H9 (cell line): Measurements from ENCODE around the gene HS6ST3. TPM values are rescaled to one million over a fixed set of nuclear protein-coding genes. Genes with fewer than 3 reads are reported as not detected.

Experiments
- DNase-seq: peaks from one replicate; pipeline ENCODE4 v3.0.0-alpha.2; 2017
- H2AFZ ChIP-seq: one replicate; pipeline ENCODE4 v1.6.1; 2013; ENCODE audit warnings: mild to moderate bottlenecking, low read length, control low read depth, moderate library complexity
- H2AK5ac ChIP-seq: 2 replicates; pipeline ENCODE4 v1.6.1; 2013; ENCODE audit warnings: low read length, control low read depth, mixed read lengths; ENCODE audit not compliant: insufficient read length
- H2BK120ac ChIP-seq: one replicate; pipeline ENCODE4 v1.6.1; 2013; ENCODE audit warnings: low read depth, mild to moderate bottlenecking, low read length, control low read depth, inconsistent platforms; ENCODE audit not compliant: poor library complexity, severe bottlenecking
- H2BK12ac ChIP-seq: 2 replicates; pipeline ENCODE4 v1.6.1; 2013; ENCODE audit warnings: low read length, control low read depth, mixed read lengths, low read depth; ENCODE audit not compliant: insufficient read length
- H2BK15ac ChIP-seq: 2 replicates; pipeline ENCODE4 v1.6.1; 2013; ENCODE audit warnings: low read depth, low read length, control low read depth
- H2BK20ac ChIP-seq: one replicate; pipeline ENCODE4 v1.6.1; 2013; ENCODE audit warnings: low read depth, mild to moderate bottlenecking, low read length, control low read depth, inconsistent platforms; ENCODE audit not compliant: poor library complexity, severe bottlenecking
- H2BK5ac ChIP-seq: 2 replicates; pipeline ENCODE4 v1.6.1; 2013; ENCODE audit warnings: low read length, control low read depth, mixed read lengths; ENCODE audit not compliant: insufficient read length
- H3K14ac ChIP-seq: 2 replicates; pipeline ENCODE4 v1.6.1; 2013; ENCODE audit warnings: low read length, control low read depth; ENCODE audit not compliant: insufficient read depth
- H3K18ac ChIP-seq: 2 replicates; pipeline ENCODE4 v1.6.1; 2013; ENCODE audit warnings: low read depth, mild to moderate bottlenecking, mixed read lengths, low read length, control low read depth; ENCODE audit not compliant: insufficient read length
- H3K23ac ChIP-seq: 2 replicates; pipeline ENCODE4 v1.6.1; 2013; ENCODE audit warnings: low read length, control low read depth, mixed read lengths, low read depth; ENCODE audit not compliant: insufficient read length
- H3K23me2 ChIP-seq: 2 replicates; pipeline ENCODE4 v1.6.1; 2013; ENCODE audit warnings: low read depth, mild to moderate bottlenecking, mixed read lengths, low read length, control low read depth; ENCODE audit not compliant: insufficient read length, poor library complexity, severe bottlenecking
- H3K27ac ChIP-seq: 2 replicates; pipeline ENCODE4 v1.5.1; 2013; ENCODE audit warnings: low read length, control low read depth, mixed read lengths, low read depth; ENCODE audit not compliant: insufficient read length
- H3K27me3 ChIP-seq: 2 replicates; pipeline ENCODE4 v1.6.1; 2013; ENCODE audit warnings: low read length, control low read depth, inconsistent platforms; ENCODE audit not compliant: insufficient read depth
- H3K4ac ChIP-seq: 2 replicates; pipeline ENCODE4 v1.6.1; 2013; ENCODE audit warnings: low read depth, mild to moderate bottlenecking, control low read depth, inconsistent platforms, low read length, moderate library complexity
- H3K4me1 ChIP-seq: 2 replicates; pipeline ENCODE4 v1.6.1; 2013; ENCODE audit warnings: low read length, control low read depth, inconsistent platforms; ENCODE audit not compliant: insufficient read depth
- H3K4me2 ChIP-seq: 2 replicates; pipeline ENCODE4 v1.6.1; 2013; ENCODE audit warnings: low read length, control low read depth, mixed read lengths; ENCODE audit not compliant: insufficient read length, insufficient read depth
- H3K56ac ChIP-seq: 2 replicates; pipeline ENCODE4 v1.6.1; 2013; ENCODE audit warnings: low read depth, mild to moderate bottlenecking, mixed read lengths, low read length, control low read depth; ENCODE audit not compliant: insufficient read length
- H3K79me1 ChIP-seq: 2 replicates; pipeline ENCODE4 v1.6.1; 2013; ENCODE audit warnings: low read depth, mild to moderate bottlenecking, moderate library complexity, low read length, control low read depth, inconsistent platforms; ENCODE audit not compliant: insufficient read depth, poor library complexity, severe bottlenecking
- H3K79me2 ChIP-seq: 2 replicates; pipeline ENCODE4 v1.6.1; 2013; ENCODE audit warnings: low read length, control low read depth, inconsistent platforms; ENCODE audit not compliant: insufficient read depth
- H3K9ac ChIP-seq: 2 replicates; pipeline ENCODE4 v1.6.1; 2013; ENCODE audit warnings: low read length, control low read depth, mixed read lengths; ENCODE audit not compliant: insufficient read length; ENCODE audit errors: extremely low read depth
- H3K9me3 ChIP-seq: one replicate; pipeline ENCODE4 v1.6.1; 2013; ENCODE audit warnings: low read depth, low read length, inconsistent platforms; ENCODE audit not compliant: control insufficient read depth
- H3T11ph ChIP-seq: one replicate; pipeline ENCODE4 v1.6.1; 2013; ENCODE audit warnings: mild to moderate bottlenecking, low read length, control low read depth, inconsistent platforms
- H4K20me1 ChIP-seq: one replicate; pipeline ENCODE4 v1.6.1; 2013; ENCODE audit not compliant: control insufficient read depth, insufficient read length, insufficient read depth
- H4K5ac ChIP-seq: 2 replicates; pipeline ENCODE4 v1.6.1; 2013; ENCODE audit warnings: low read depth, mild to moderate bottlenecking, mixed read lengths, low read length, control low read depth; ENCODE audit not compliant: insufficient read length
- H4K8ac ChIP-seq: replicated peaks from 2 replicates; pipeline ENCODE4 v1.6.1; 2013; ENCODE audit warnings: low read length, control low read depth, mixed read lengths, low read depth; ENCODE audit not compliant: insufficient read length
- H4K91ac ChIP-seq: 2 replicates; pipeline ENCODE4 v1.6.1; 2013; ENCODE audit warnings: low read depth, mild to moderate bottlenecking, moderate library complexity, mixed read lengths, low read length, control low read depth; ENCODE audit not compliant: insufficient read length
- H3K27ac Mint-ChIP-seq, 3 experiments: 2 replicates in 2 of 3; 3 replicates in 1 of 3; pipeline ENCODE4 v1.8.0; 2020 to 2021; ENCODE audit warnings: mixed read lengths in 3 of 3, mild to moderate bottlenecking in 1 of 3, moderate library complexity in 1 of 3
- H3K27me3 Mint-ChIP-seq: 2 replicates; pipeline ENCODE4 v1.8.0; 2021; ENCODE audit warnings: low read depth, mild to moderate bottlenecking, moderate library complexity, mixed read lengths
- H3K36me3 Mint-ChIP-seq, 3 experiments: 2 replicates in 2 of 3; 3 replicates in 1 of 3; pipeline ENCODE4 v1.8.0; 2020 to 2021; ENCODE audit warnings: low read depth in 3 of 3, mixed read lengths in 3 of 3; ENCODE audit not compliant: insufficient read depth in 1 of 3
- H3K4me1 Mint-ChIP-seq, 2 experiments: 2 replicates each; pipeline ENCODE4 v1.8.0; 2020; ENCODE audit warnings: mixed read lengths in 2 of 2
- H3K4me3 Mint-ChIP-seq, 2 experiments: 2 replicates in 1 of 2; 3 replicates in 1 of 2; pipeline ENCODE4 v1.8.0; 2020 to 2021; ENCODE audit warnings: mild to moderate bottlenecking in 2 of 2, mixed read lengths in 2 of 2, moderate library complexity in 1 of 2
- H3K9me3 Mint-ChIP-seq, 2 experiments: 2 replicates in 1 of 2; 3 replicates in 1 of 2; pipeline ENCODE4 v1.8.0; 2020; ENCODE audit warnings: mild to moderate bottlenecking in 2 of 2, mixed read lengths in 2 of 2, moderate library complexity in 1 of 2
- CTCF ChIP-seq: fragments of 200-600 bp; sonication (generic); conservative IDR thresholded peaks from 3 replicates; pipeline ENCODE4 v1.8.0; 2021; ENCODE audit warnings: antibody characterized with exemption, mild to moderate bottlenecking
- WGBS: extraction: QIAGEN DNeasy Blood & Tissue Kit; methylation state at CpG from one replicate; pipeline ENCODE4 v1.1.7; 2013; ENCODE audit warnings: missing lambda C conversion rate, low lambda C conversion rate, mixed read lengths; ENCODE audit not compliant: insufficient read length; ENCODE audit errors: extremely low coverage; 5-methylcytosine and 5-hydroxymethylcytosine counted together
- total RNA-seq: library from RNA; stranded (reverse); gene quantifications from 2 replicates; pipeline ENCODE4 v1.2.1, GENCODE V29; 2021

Gene HS6ST3
- total RNA-seq, 1 experiment from 2014 or later = 0.44 TPM

GRCh38 chr13:96475103-96475502, 385.2 kb downstream of the HS6ST3 start:
- Mint-ChIP-seq H3K27me3 (peaks cover 3% of the 10 kb centered on the region; the same call in 1 of the 2 replicates), H3K4me1 (peaks cover 24 to 26% of the 10 kb centered on the region in 2 experiments), H3K36me3 (peaks cover 0 to 6% (median 0%) of the 10 kb centered on the region in 3 experiments; a peak in 4 of 7 replicates), H3K9me3 (peaks cover 3 to 5% of the 10 kb centered on the region in 2 experiments; a peak in 2 of 5 replicates), H3K4me3 (no peak overlapping the region), H3K27ac (no peak overlapping the region)
- Histone ChIP-seq H4K8ac (no peak overlapping the region), H3K4me2 (no peak overlapping the region), H2BK20ac (no peak overlapping the region), H3K14ac (no peak overlapping the region), H3K4me1 (peaks cover 3% of the 10 kb centered on the region), H2BK15ac (no peak overlapping the region), H2AK5ac (no peak overlapping the region), H3K56ac (no peak overlapping the region), H2BK5ac (no peak overlapping the region), H2AFZ (no peak overlapping the region), H3K27ac (no peak overlapping the region), H3K4ac (no peak overlapping the region), H3K79me1 (no peaks in the 10 kb centered on the region), H4K20me1 (no peaks in the 10 kb centered on the region), H3K27me3 (no peaks in the 10 kb centered on the region; the same call in 1 of the 2 replicates), H2BK12ac (no peak overlapping the region), H3K18ac (no peak overlapping the region), H3K79me2 (no peaks in the 10 kb centered on the region), H2BK120ac (no peak overlapping the region), H3K23ac (no peak overlapping the region), H4K91ac (no peak overlapping the region), H3K23me2 (no peaks in the 10 kb centered on the region), H3T11ph (no peak overlapping the region), H4K5ac (no peak overlapping the region), H3K9ac (no peak overlapping the region), H3K9me3 (no peaks in the 10 kb centered on the region)
- TF ChIP-seq CTCF = no peak
- no peak for DNase-seq
- no CpG with 5 or more reads among the region's 4 CpGs for WGBS
